OCI-LY7 (cell line): ENCODE data around the gene PPP2R3A.

Source experiments
- CTCF ChIP-seq: fragments of 200-600 bp; sonication (generic); conservative IDR thresholded peaks from 2 replicates; pipeline ENCODE4 v1.5.1; 2014; ENCODE audit warnings: mild to moderate bottlenecking, antibody characterized with exemption, low read length, moderate library complexity, mixed read lengths
- EZH2phosphoT487 ChIP-seq: fragments of 200-600 bp; sonication (generic); IDR thresholded peaks from 2 replicates; pipeline ENCODE4 v1.6.1; 2018; ENCODE audit warnings: low read depth, borderline replicate concordance, mild to moderate bottlenecking, mixed run types, antibody characterized with exemption, low read length, moderate library complexity, mixed read lengths

- TF ChIP-seq CTCF, result no peak
- TF ChIP-seq EZH2phosphoT487, result no peak
Observed at GRCh38 chr3:135975536-135975935, 10.0 kb downstream of the PPP2R3A start.
